LNCAP (cell line): ENCODE measurements around the gene SCN5A.

Experiments
- TF ChIP-seq, protein P1 (sequence below): fragments of 450-650 bp; IDR thresholded peaks from 2 replicates; pipeline ENCODE4 v1.5.1; 2017; ENCODE audit warnings: mild to moderate bottlenecking

SCN5A gene

DNA sequence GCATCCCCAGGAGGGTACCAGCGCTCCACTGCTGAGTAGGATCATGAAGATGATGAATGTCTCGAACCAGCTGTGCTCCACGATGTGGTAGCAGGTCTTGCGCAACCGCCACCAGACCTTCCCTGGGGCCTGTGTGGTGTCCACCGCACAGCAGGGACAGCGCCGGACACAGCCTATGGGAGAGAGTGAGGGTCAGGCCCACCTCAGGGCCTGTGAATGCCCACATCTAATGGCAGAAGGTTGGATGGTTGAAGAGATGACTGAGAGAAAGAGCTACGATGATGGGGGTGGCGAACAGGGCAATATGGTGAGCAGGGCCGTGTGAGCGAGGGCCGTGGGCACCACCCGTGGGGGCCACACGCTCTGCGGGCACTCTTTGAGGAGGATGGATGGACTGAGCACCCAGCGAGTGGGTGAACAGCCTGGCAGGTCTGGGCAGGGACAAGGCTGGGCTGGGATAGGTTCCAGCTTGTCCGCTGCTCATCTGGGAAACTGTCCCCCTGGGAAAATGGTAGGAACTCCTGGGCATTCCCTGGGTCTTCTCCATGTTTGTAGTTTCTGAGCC, 74.1 kb downstream of the SCN5A start:
- TF ChIP-seq, protein P1, sequence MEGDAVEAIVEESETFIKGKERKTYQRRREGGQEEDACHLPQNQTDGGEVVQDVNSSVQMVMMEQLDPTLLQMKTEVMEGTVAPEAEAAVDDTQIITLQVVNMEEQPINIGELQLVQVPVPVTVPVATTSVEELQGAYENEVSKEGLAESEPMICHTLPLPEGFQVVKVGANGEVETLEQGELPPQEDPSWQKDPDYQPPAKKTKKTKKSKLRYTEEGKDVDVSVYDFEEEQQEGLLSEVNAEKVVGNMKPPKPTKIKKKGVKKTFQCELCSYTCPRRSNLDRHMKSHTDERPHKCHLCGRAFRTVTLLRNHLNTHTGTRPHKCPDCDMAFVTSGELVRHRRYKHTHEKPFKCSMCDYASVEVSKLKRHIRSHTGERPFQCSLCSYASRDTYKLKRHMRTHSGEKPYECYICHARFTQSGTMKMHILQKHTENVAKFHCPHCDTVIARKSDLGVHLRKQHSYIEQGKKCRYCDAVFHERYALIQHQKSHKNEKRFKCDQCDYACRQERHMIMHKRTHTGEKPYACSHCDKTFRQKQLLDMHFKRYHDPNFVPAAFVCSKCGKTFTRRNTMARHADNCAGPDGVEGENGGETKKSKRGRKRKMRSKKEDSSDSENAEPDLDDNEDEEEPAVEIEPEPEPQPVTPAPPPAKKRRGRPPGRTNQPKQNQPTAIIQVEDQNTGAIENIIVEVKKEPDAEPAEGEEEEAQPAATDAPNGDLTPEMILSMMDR: no peak

DNA sequence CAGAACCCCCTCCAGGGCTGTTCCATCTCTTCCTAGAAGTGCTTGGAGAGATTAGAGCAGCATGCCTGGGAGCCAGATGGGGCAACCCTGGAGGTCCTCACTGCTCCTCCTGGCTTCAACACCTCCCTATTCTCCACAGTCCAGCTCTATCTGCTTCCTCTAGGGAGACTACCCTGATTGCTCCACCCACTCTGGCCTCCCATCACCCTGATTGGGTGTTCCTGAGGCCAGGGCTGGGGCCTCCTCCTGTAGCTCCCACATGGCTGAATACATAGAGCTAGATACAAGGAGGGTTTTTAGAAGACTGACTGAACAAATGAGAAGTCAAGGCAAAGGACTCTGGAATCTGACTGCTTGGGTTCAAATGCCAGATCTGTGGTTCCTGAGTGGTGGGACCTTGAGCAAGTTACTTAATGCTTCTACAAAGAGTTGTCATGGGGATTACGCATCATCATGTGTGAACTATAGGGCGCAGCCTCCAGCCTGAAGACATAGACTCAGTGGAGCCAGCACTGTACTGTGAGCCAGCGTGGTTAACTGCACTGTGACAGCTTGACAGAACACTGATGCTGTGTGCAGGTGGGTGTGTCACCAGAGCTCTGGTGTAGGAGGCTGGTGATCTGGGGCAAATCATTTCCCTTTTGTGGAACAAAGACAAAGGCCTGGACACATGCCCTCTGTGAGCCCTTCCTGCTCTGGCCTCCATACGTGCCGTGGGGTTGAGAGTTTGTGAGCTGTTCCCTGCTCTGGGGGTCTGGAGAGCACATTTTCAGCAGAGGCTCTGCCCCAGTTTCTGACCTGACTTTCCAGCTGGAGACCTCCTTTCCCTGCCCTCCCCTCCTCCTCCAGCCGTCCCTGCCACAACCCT, 74.8 kb downstream of the SCN5A start:
- TF ChIP-seq, protein P1: no peak

DNA sequence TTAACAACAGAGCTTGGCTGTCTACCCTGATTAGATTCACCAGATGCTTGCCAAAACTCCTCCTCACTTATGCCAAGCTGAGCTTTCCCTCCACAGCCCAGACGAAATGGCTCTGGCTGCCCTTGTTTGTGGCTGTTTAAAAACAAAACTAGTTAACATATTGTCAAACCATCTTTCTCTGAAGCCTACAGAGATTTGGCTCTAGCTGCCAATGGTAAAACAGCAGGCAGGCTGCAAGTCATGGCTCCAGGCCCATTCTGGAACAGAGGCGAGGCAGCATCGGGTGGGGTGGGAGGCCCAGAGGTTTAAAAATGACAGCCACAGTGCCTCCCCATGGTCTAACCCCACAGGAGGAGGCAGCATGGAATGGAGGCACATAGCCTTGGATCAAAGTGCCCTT, 75.9 kb downstream of the SCN5A start:
- TF ChIP-seq, protein P1: no peak

DNA sequence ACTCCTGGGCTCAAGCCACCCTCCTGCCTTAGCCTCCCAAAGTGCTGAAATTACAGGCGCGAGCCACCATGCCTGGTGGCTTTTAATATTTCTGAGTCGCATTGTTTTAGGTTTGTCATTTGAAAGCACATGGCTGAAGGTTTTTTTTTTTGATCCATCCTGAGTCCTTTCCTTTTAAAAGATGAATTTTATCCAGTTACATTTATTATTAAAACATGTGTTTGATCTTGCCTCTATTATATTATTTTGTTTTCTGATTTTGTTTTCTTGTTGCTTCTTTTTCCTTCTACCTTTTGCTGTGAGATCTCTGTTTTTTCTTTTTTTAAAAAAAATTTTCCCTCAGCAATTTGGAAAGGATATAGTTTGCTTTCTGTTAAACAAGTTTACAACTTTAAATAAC, 76.4 kb downstream of the SCN5A start:
- TF ChIP-seq, protein P1: no peak

DNA sequence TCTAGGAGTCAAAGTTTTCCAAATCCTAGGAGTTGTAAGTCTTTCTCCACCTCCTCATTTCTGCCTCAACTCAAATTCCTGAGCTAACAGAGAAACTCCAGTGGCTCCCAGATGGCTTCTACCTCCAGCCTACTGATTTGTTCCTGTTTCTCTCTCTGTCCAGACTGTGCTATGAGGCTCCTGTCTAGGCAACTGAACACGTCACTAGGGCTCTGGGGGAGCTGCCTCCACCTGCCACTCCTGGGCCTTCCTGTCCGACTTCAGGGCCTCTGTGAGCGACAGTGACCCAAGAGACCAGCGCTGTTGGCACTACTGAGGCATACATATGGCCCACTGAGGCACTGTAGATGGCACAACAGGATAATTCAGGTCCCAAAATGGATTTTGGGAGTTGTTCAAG, 82.0 kb downstream of the SCN5A start:
- TF ChIP-seq, protein P1: no peak

DNA sequence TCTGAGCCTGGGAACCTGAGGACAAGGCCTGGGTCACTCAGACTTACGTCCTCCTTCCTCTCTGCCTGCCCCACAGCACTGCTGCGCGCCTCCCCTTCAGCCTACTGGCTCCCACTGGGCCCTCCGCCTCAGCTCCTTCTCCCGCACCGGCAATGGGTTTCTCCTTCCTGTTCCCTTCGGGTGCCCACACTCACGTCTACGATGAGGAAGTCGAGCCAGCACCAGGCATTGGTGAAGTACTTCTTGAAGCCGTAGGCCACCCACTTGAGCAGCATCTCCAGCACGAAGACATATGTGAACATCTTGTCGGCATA, 83.3 kb downstream of the SCN5A start:
- TF ChIP-seq, protein P1: no peak

DNA sequence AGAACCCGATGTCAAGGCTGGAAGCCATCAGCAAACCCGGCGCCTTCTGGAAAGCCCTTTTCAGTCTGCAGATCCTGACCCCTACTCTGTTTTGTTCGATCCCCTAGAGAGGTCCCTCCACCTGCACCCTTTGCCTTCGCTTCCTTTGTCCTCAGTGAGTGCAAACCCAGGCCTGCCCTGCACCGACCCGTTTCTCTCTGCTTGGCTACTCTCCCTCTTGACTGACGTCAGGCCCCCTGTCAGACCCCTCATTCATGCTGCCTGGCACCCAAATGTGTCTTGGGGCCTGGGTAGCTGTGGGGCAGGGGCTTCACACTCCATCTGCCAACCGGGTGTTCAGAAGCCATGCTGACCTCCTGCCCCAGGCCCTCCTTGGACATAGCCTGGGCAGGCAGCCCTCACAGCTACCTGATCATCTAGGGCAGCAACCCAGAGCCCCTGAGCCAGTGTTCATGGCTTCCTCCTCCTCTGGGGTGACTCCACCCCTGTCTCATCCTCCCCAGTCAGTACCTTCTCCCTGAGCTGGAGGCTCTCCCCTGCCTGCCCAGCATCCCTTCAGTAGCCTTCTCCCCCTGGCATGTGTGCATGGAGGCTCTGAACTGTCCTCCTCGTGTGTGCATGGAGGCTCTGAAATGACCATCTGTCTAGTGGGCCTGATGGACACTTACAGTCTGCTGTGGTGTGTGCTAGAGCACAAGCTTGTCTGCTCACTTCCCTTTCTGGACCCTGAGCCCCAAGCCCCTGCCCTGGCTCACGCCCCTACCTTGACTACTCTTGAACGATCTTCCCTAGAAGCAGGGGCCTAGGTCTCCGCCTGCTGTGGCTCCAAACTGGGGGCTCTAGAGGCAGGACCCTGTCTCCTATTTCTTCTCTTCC, 83.9 kb downstream of the SCN5A start:
- TF ChIP-seq, protein P1: no peak
